NB4 (cell line): ENCODE measurements around the gene CDH13.

Experiments used
- MYC ChIP-seq: IDR thresholded peaks from 2 replicates; pipeline ENCODE4 v1.6.1; 2011; ENCODE audit warnings: low read depth, low read length
- POLR2A ChIP-seq: IDR thresholded peaks from 2 replicates; pipeline ENCODE4 v1.6.1; 2011; ENCODE audit warnings: mild to moderate bottlenecking; ENCODE audit not compliant: insufficient read length; ENCODE audit errors: extremely low read depth
- TF ChIP-seq, protein P1 (sequence below): IDR thresholded peaks from one replicate; pipeline ENCODE4 v1.5.1; 2012; ENCODE audit warnings: low read depth, low read length

DNA sequence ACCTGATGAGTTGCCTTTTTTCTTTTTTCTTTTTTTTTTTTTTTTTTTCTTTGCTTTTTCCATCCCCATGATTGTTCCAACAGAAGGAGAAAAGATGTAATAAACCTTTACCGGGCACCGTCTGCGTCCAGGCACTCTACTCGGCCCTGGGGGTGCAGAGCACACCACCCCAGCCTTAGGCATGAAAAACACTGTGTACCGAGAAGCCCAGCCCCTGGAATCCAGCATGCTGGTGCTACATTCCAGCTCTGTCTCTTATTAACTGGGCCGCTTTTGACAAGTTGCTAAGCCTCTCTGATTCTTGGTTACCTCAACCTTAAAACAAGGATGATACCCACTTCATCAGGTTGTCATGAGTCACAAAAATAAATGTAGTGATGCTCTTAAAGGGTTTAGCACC is 1117.0 kb downstream of the CDH13 start:
- TF ChIP-seq, protein P1, sequence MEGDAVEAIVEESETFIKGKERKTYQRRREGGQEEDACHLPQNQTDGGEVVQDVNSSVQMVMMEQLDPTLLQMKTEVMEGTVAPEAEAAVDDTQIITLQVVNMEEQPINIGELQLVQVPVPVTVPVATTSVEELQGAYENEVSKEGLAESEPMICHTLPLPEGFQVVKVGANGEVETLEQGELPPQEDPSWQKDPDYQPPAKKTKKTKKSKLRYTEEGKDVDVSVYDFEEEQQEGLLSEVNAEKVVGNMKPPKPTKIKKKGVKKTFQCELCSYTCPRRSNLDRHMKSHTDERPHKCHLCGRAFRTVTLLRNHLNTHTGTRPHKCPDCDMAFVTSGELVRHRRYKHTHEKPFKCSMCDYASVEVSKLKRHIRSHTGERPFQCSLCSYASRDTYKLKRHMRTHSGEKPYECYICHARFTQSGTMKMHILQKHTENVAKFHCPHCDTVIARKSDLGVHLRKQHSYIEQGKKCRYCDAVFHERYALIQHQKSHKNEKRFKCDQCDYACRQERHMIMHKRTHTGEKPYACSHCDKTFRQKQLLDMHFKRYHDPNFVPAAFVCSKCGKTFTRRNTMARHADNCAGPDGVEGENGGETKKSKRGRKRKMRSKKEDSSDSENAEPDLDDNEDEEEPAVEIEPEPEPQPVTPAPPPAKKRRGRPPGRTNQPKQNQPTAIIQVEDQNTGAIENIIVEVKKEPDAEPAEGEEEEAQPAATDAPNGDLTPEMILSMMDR, result no peak
- TF ChIP-seq MYC, result no peak
- TF ChIP-seq POLR2A, result no peak
